Measurements from ENCODE around the gene HMGXB4. TPM values are rescaled to one million over a fixed set of nuclear protein-coding genes. Genes with fewer than 3 reads are reported as not detected.

Gene HMGXB4
- total and polyA plus RNA-seq, 9 of the 15 experiments (the other 6 are each of a cell fraction or from before 2014, with no cell fraction given) = 9.9 to 31.4 (median 24.8) TPM

- H3K27me3 ChIP-seq (ENCODE audit: control insufficient read depth in 2 of 2, insufficient read depth in 2 of 2, low read length in 2 of 2) = no peaks in the 10 kb centered on the region
- CTCF ChIA-PET (ENCODE audit: low intra/inter-chr PET ratio) = no interaction called here
- FAIRE-seq = no peak
- TF ChIP-seq MAZ (CRISPR knock-in tag; conservative IDR thresholded peaks at IDR 0.05 in 1 of 2, IDR thresholded peaks at IDR 0.05 in 1 of 2) (no peak), FOS (IDR thresholded peaks at IDR 0.05; ENCODE audit: extremely low read depth, insufficient read length) (no peak), ZNF584 (CRISPR knock-in tag; IDR thresholded peaks at IDR 0.05; ENCODE audit: low read depth) (no peak), ESRRA (IDR thresholded peaks at IDR 0.05; ENCODE audit: borderline replicate concordance, low read depth) (no peak), CCAR2 (IDR thresholded peaks at IDR 0.05; ENCODE audit: low read depth, low read length) (no peak), STAG1 (CRISPR knock-in tag; IDR thresholded peaks at IDR 0.05; ENCODE audit: borderline replicate concordance) (no peak), PPARD (CRISPR knock-in tag; IDR thresholded peaks at IDR 0.05) (no peak), ZNF586 (CRISPR knock-in tag; conservative IDR thresholded peaks at IDR 0.05) (no peak)
- in situ Hi-C loops (cut with MboI) = no loop called here
- no peak overlapping the region for H3K4me3 ChIP-seq
- no peak overlapping the region for H3K4me2 ChIP-seq (ENCODE audit: insufficient read depth, low read length)
- no TSS peak for BruUV-seq (replicated peaks)
- H2AFZ ChIP-seq (ENCODE audit: low read depth, low read length) = no peak overlapping the region
- POLR2A ChIA-PET = no interaction called here
- WGBS (ENCODE audit: insufficient coverage, low coverage, missing lambda C conversion rate) = 70% methylated on average over 8 of the region's 15 CpGs
- no peak overlapping the region for H3K9ac ChIP-seq (ENCODE audit: insufficient read depth in 1 of 2, low read depth in 2 of 2, low read length in 2 of 2)
- H3K27ac ChIP-seq (ENCODE audit: extremely low read depth, low read depth, low read length) = no peak overlapping the region
- H3K36me3 ChIP-seq (ENCODE audit: control insufficient read depth, insufficient read depth, low read length) = peaks cover 26% of the 10 kb centered on the region; the same call in 1 of the 3 replicates
- H3K79me2 ChIP-seq (ENCODE audit: control insufficient read depth, insufficient read depth, low read length) = no peaks in the 10 kb centered on the region
- no peaks in the 10 kb centered on the region for H4K20me1 ChIP-seq (replicated peaks; ENCODE audit: control insufficient read depth, insufficient read depth, low read length)
- H3K9me3 ChIP-seq (replicated peaks; ENCODE audit: control insufficient read depth, insufficient read depth, low read depth, low read length) = no peaks in the 10 kb centered on the region
- H3K4me1 ChIP-seq (replicated peaks in 1 of 2; ENCODE audit: control insufficient read depth in 2 of 2, insufficient read depth in 2 of 2, low read length in 2 of 2) = no peaks in the 10 kb centered on the region
- no peaks in the 10 kb centered on the region for H3K9me1 ChIP-seq (ENCODE audit: control insufficient read depth, insufficient read depth, low read length)
- DNase-seq (ENCODE audit: extremely low read depth in 1 of 4, low spot score in 3 of 4) = no peak
- intact Hi-C loops (cut with micrococcal nuclease) = no loop called here
- ATAC-seq = no peak
These were observed 65.6 kb downstream of the HMGXB4 start for GRCh38 chr22:35322893-35323292.
